Measurements from ENCODE around the gene ARHGAP42. TPM values are rescaled to one million over a fixed set of nuclear protein-coding genes. Genes with fewer than 3 reads are reported as not detected.
A peak's percentile ranks its signal among the peaks of the same experiment; 100 is the strongest.
"Not testable (repeated sequence)": the region's sequence is repeated elsewhere in the genome, so short reads cannot be mapped to it uniquely, and the experiment has no call there.

ARHGAP42 gene
- polyA plus RNA-seq, 10 donors: 19.7 to 33.1 (median 26.6) TPM

DNA sequence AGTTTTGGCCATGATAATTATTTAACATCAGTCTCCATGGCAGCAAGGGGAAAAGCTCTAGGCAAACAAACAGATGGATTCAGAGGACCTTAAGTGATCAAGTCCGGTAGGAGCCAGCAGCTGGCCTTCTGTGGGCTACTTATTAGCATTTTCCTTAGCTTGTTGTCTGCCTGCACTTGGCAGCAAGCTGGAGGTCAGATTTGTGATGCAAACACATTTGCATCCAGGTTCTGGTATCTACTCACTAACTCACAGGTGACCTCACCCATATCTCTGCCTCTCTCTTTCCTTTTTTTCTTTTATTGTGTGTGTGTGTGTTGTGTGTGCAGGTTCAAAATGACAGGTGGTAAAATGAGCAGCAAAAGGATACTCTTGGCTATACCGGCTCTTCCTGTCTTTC lies 32.3 kb downstream of the ARHGAP42 start:
- peak; percentile 58 to 83 (median 65) for DNase-seq

DNA sequence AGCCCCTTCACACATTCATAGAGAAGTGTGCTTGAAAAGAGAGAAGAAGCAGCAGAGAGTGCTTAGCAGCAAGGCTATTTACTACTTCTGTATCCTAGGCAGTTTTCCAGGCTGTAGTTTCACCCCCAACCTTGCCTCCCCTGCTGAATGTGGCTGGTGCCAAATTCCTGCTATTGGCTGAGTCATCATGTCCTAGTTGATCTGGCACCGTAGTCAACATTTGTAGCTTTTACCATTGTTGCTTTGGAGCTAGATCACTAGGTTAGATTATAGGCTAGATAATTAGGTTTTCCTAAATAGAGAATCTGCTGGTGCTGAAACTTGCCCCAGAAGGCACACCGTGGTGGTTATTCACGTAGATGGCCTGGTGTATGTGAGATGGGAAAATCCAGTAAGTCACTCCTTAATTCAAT lies 32.7 kb downstream of the ARHGAP42 start:
- peak; percentile 46 to 73 (median 71) for DNase-seq

DNA sequence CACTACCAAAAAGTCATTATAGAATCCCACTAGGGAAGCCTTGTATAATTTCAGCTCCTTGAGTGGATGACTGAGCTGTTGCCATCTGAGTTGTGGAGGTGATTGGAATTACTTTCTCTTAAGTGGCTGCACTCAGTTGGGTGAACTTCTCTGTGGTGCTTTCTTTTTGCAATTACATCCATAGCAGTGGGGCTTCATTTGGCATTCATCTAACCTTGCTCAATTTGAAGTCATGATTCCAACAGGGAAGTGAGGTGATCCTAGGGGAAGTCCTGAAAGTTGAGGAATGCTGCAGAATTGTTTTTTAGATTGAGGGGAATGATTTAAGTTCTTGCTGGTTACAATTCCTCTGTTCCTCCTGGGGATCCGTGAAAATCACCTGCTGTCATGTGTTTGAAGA lies 39.6 kb downstream of the ARHGAP42 start:
- no peak for DNase-seq

DNA sequence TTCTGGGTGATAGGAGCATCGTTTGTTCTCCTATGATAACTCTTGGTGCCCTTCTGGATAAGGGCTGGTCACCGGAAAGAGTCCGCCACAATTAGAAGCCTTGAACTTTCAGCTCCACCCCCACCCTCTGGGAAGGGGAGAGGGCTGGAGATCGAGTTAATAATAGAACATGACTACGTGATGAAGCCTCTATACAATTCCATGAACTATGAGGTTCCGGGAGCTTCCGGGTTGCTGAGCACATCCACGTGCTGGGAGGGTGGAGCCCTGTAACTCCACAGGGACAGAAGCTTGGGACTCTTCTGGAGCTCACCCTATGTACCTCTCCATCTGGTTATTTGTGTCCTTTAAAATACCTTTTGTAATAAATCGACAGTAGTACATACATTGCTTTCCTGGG lies 40.3 kb downstream of the ARHGAP42 start:
- peak in 2 of 3 donors; percentile 39 to 45 for DNase-seq

DNA sequence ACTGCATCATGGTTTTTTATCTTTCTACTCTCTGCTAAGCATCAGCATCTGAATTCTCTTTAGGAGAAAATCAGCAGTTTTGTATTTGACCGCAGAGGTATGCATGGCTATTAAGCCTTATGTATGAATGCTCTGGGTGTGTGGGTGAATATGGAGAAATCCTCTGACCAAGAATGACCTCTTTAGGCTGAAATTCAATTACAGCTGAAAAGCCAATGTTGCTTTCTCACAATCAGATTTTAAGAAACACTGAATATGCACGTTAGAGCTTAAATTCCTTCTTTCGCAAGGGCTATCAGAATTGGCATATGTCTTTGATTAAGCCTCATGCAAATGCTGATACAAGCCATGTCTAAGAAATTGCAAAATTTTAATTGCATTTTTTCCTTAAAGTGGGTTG lies 43.2 kb downstream of the ARHGAP42 start:
- peak in 1 of 3 donors; percentile 42 for DNase-seq

DNA sequence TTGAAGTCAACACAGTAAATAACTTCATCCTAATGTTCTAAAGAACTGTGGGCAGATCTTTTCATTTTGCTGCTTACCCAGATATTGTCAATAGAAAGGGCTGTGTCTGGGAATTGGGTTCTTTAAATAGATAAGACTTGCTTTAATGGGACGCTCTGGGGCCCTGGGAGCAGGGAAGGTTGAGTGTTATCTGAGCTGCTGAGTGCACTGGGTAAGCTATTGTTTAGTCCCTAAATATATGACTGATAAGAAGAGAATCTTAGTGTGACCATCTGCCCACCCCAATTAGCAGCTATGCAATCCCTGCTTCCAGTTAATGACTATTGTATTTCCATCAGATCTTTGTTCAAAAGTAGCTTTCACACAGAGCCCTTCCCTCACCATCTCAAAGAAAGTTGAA lies 44.4 kb downstream of the ARHGAP42 start:
- DNase-seq: no peak

DNA sequence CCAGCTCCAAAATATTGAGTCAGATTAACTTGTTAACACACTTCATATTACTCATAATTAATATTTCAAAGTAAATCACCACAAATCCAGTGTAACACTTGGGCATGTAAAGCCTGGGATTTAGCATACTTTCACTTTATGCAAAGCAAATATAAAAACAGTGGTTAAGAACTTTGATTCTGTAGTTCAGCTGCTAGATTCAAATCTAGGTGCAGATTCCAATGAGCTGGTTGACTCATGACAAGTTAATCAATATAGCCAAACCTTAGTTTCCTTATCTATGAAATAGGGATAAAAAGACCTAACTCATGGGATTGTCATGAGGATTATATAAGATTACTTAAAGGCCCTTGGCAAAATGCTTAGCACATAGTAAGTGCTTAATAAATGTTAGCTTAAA lies 45.9 kb downstream of the ARHGAP42 start:
- no peak for DNase-seq

DNA sequence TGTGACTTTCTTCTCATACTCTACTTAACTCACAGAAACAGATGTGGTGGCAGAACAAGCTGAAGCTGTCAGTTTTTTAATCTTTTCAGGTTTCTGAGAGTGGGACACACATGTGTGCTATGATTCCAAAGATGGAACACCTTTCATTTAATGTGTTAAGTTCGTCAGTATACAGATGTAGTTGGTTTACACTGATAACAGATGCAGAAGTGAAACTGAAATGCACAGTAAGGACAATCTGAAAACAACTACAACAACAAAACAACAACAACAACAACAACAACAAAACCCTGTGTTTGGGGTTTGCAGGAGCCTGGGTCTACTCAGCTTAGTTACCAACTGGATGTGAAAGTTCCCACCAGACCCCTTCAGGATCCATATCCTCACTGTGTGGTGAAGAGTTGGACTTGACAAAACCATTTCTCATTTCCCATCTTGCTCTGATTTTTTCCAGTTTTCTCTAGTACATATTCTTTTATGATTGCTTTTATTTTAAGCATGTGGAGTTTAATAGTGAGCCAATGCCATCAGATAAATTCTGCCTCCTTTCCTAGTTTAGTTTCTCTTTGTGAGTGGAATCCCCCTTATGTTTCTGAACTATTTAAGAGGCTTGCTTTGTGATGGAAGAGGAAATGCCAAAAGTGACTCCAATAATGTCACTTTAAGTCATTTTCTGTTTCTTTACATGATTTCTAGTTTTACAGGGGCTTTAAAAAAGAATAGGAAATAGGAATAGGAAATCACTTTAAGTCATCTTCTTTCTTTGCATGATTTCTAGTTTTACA lies 47.8 kb downstream of the ARHGAP42 start:
- no peak for DNase-seq

DNA sequence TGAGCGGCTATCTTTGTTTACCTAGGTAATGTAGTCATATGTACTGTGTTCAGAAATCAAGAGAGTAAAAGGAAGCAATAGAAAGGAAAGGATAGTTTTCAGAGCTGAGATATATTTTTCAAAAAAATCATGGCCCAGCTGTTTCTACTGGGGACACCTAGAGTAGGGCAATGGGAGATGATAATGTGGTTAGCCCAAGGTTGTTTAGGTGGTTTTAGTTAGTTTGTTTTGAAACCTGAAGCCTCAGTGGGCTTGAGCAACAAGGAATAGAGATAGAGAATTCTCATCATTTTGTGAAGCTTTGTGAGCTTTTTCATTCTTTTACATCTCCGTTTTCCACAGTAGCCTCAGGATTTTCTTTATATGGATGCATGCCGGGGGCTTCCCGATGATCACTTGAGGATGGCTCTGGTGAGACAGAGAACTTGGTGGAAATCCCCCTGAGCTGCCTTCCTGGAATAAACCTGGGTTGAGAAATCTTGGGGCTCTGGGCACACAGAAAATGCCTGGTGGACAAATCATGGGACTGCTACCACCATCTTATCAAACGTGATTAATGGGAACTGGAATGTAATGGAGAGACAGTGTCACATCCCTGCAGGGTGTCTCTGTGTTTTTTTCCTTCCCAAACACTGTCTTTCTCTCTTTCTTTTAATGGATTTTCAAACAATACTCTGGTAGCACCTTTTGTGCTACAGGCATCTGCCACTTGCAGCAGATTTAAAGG lies 49.0 kb downstream of the ARHGAP42 start:
- no peak for DNase-seq

DNA sequence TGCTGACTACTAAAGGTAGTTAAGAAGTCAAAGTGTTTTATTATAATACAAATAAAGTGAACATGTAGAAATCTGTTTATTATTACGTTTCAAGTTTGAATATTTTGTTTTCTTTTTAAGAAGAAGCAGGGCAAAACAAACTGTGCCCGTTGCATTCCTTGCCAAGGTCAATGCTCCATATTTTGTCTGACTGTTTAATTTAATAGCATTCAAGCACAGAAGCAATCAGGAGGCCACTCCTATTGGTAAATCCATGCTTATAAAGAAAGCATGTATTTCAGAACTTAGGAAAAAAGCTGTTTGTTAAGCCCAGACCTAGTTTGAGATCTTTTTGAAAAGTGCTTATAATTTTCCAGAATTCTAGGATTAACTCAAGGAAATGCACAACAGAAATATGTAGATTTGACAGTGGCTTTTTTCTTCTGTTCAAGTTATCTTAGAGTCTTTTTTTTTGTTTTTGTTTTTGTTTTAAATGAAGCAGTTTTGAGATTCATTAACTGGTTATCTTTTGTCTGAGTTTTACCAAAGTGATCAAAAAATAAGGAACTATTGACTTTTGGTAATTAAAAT lies 51.7 kb downstream of the ARHGAP42 start:
- no peak for DNase-seq

DNA sequence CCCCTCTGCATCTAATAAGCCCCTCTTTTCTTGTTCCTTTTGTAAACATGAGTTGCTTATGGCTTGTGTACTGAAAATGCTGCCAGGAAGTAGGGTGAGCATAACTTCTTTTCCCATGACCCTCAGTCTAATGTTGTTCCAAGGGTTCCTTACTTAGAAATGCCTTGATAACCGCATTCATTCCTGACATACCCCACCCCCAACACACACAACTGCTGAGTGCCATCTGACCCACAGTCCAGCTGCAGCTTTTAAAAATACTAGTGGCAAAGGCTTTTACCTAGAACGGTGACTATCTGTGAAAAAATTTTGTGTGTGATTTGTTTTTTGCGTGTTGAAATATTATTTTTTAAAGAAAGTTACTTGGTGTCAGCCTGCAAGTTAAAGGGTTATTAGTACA lies 52.6 kb downstream of the ARHGAP42 start:
- DNase-seq: peak in 2 of 3 donors; percentile 46 to 53

DNA sequence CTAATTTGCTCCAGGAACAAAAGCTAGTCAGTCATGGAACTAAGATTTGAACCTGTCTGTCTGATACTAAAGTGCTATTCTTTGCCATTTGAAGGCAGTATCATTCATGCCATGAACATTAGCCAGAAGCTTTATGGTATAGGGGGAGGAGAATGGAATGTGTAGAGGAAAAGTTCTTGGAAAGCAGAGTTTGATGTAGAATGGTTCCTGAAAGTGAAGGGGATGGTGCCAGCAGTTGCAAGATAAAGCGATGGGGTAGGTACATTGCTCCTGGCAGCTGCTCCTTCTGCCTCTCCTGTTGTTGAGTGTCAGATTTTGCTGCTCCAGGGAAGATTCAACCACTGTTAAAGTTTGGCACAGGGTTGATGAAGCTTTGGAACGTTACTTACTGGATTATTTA lies 53.4 kb downstream of the ARHGAP42 start:
- DNase-seq: peak in 2 of 3 donors; percentile 29 to 39

DNA sequence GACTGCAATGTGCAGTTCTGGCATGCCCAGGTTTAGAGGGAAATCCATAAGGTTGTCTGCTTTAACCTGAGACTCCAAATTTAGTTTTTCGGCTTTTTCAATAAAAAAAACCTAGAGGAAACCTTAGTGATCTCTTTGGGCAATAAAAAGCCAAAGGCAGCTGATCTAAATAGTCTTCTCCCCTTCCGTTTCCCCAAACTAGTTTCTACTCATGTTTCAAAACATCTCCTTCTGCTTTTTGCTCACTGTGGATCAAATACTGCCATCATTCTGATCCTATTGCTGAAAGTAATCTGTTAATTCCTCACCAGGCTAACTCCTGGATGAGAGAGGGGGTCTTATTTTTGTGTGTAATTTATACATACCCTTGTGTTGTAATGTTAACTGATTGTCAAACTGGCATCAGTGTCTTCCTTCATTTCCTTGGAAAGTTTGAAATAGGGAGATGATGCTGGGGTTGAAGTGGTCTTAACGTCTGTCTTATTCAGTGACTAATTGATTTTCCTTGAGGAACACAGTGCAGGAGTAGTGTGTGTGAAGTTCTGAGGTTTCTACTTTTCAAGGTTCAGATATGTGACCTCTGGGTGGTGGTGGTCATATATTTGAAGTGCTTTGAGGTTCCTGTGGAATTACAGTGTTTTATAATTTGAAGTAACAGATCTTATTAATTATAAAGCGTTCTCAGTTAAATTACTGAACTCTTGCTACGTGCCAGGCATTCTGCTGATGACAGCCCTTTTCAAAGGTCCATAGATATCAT lies 55.0 kb downstream of the ARHGAP42 start:
- DNase-seq: no peak

DNA sequence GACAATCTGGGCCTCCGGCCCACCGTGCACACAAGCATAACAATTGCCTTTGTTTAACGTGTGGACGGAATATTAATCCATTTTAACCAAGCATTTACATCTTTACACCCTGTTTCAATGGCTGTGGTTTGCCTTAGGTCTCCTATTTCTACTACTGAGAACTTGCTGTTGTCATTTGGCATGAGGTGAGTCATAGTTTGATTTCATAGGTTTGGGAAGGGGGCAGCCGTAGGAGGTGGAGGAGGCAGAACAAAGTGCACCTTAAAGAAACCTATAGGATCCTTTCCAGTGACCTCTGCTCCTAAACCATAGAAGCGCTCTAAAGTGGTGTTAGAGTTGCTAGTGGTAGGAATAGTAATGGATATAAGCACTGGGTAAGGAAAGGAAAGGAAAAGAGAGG lies 59.4 kb downstream of the ARHGAP42 start:
- DNase-seq: no peak

DNA sequence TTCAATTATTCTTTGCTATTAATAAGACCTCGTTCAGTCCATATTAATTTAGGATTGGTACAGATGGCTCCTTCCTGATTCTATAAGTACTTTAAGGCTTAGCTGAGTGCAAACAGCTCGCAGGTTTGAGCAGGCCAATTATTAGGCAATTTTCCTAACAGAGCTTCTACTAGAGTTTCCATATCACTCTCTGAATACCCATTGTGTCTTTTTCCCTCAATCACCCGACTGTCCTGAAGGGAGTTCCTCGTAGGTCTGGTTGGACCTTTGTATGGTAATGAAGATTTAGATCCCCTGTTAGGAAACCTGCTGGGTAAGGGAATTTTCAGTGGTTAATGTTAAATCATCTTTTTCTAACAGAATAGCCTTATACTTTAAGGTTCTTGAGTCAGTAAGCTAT lies 61.1 kb downstream of the ARHGAP42 start:
- no peak for DNase-seq

DNA sequence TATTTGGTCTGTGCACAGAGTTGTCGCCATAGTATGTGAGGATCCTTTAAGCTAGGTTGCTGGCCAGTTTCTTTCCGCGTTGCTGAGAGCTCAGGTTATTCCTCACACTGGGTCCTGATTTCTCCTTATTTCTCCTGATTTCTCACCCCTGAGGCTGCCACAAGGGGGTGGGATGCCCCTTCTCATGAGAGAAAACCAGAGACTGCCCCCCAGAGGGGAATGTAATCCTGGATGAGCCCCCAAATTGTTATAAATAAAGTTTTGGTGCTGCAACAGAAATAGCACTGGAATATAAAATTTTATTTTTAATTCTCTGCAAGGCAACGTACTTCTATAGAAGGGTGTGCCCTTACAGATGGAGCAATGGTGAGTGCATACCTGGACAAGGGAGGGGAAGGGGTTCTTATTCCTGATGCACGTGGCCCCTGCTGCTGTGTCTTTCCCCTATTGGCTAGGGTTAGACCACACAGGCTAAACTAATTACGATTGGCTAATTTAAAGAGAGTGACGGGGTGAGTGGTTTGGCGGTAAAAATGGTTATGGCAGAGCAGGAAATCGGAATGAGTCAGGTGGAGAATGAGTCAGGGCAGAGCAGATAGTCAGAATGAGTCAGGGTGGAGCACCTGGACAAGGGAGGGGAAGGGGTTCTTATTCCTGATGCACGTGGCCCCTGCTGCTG lies 62.9 kb downstream of the ARHGAP42 start:
- not testable (repeated sequence) for DNase-seq

DNA sequence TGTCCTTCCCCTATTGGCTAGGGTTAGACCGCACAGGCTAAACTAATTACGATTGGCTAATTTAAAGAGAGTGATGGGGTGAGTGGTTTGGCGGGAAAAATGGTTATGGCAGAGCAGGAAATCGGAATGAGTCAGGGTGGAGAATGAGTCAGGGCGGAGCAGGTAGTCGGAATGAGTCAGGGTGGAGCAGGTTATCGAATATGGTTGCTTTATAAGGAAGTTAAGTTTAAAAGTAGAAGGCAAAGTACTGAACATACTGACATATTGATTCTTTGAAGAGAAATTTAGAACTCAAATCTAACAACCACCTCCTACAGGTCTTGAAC lies 63.4 kb downstream of the ARHGAP42 start:
- DNase-seq: not testable (repeated sequence)

DNA sequence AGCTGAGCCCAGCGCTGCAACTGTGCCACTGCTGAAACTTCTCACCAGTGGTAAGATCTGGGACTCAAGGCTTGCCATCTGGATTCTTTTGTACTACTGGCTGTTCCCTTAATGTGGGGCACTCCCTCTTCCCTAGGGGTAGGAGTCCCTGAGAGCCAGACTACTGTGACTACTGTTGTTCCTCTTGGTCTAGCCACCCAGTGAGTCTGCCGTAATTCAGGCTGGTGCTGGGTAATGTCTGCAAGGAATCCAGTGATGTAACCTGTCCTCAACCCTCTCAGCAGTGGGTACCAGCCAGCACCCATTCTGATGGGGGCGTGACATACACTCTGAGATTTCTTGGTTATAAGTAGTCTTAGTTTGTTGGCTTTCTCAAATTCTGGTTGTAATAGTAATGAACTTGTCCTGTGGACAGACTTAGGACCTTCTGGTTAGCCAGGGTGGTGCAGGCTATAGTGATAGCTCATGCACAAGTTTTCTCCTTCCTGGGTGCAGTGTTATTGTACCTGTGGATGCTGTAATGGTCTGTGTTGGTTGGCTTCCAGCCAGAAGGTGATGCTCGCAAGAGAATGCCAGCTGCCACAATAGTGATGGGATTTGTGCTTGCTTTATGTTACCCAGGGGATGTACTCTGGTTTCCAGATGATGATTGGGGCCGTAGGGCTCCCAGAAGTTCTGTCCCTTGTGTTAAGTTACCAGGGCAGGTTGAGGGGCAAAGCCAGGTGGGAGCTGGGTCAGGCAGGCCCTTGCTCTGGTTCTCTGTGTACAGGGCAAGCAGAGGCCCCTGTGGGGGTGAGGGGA lies 65.5 kb downstream of the ARHGAP42 start:
- no peak for DNase-seq

DNA sequence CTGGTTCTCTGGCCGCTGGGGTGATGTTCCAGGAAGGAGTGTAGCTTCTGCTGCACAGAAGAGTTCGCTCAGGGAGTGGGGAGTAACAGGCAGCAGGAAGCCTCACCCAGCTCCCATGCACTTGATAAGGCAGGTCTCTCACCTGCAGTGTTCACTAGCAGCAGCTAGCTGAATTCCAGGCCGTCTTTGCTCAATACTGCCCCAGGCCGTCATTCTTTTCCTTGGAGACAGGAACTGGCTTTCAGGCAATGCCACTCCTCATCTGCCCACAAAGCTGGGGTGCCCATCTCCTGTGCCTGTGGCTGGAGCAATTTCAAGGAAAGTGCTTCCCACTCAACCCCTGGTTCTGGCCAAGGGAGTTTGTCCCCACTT lies 66.1 kb downstream of the ARHGAP42 start:
- no peak for DNase-seq

DNA sequence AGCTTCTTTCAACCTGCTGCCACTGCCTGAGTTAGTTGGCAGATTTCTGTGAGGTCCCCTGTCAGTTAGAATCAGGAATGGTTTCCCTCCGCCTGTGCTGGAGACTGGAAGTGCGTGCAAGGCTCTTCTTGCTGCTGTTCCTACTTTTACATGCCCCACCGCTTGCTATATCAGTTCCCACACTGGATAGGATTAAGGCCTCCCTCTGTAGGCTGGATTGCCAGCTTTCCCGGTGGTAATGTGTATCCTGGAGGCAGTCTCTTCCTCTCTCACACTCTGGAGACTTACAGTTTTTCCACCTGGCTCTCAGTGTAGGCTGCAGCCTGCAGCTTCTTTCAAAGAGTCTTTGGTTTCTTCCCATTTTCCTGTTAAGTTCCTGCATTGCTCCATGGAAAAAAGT lies 66.5 kb downstream of the ARHGAP42 start:
- DNase-seq: no peak

DNA sequence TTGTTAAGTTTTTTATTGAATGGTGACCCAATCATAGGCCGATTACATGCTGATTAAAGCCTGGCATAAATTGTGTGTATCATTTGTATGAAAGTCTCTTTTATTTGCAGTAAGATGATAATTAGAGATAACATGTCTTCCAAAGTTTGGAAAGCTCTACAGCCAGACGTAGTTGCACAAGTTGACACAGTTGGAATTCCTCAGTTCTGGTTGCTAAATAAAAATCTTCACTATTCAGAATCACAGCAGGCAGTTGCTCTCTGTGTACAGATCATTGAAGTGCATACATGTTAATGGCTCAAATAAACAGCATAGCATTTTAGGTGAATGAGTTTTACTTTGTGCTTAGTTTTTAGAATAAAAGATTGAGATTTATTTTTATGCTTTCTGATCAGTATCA lies 69.5 kb downstream of the ARHGAP42 start:
- DNase-seq: no peak
